Muscle of back (tissue), 13 donors: ENCODE measurements around the gene TRIM49. TPM values are rescaled to one million over a fixed set of nuclear protein-coding genes. Genes with fewer than 3 reads are reported as not detected.
"Not testable (repeated sequence)": the region's sequence is repeated elsewhere in the genome, so short reads cannot be mapped to it uniquely, and the experiment has no call there.

Experiments used
- DNase-seq, 3 donors: peaks; one replicate each; pipeline versions ENCODE4 v3.0.0 to v3.0.0-alpha.2; 2013
- long read RNA-seq, 9 donors: transcript quantifications; one replicate each; lab custom pipeline, GENCODE V29; 2026
- polyA plus RNA-seq, 10 donors: library from polyadenylated mRNA; unstranded; fragments of 120-200 nt; gene quantifications; one replicate each; pipeline ENCODE4 v1.2.1, GENCODE V29; 2013; ENCODE audit not compliant: insufficient read length in 10 of 10

TRIM49 gene, protein sequence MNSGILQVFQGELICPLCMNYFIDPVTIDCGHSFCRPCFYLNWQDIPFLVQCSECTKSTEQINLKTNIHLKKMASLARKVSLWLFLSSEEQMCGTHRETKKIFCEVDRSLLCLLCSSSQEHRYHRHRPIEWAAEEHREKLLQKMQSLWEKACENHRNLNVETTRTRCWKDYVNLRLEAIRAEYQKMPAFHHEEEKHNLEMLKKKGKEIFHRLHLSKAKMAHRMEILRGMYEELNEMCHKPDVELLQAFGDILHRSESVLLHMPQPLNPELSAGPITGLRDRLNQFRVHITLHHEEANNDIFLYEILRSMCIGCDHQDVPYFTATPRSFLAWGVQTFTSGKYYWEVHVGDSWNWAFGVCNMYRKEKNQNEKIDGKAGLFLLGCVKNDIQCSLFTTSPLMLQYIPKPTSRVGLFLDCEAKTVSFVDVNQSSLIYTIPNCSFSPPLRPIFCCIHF
- not detected for polyA plus RNA-seq
- long read RNA-seq, donor 1 = 0 reads
- long read RNA-seq, donor 2 = 0 reads
- long read RNA-seq, donor 3 = 0 reads
- long read RNA-seq, donor 4 = 0 reads
- long read RNA-seq, donor 5 = 0 reads
- long read RNA-seq, donor 6 = 0 reads
- long read RNA-seq, donor 7 = 0 reads
- long read RNA-seq, donor 8 = 0 reads
- long read RNA-seq, donor 9 = 0 reads

DNA sequence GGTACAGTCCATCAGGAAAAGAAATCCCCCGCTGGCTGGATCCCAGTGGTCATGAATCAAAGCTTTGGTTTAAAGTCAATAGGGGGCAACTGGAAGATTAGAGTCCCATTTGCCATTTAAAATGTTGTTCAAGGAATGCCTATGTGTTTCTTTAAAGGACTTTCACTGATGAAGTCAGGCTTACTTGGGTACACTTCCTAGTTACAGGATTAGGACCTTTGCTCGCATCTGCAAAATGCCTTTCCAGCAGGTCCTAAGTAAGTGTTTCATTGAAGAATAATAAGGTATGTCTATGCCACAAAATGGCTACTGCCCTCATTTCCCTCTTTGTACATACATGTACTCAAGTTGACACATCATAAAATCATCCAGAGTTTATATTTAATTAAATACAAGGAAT, at the start of gene TRIM49:
Gene TRIM49, minus strand, starts transcription at position 101 of the 400 bp plus-strand sequence. CDS start 4,106 bp downstream, outside the sequence.
- not testable (repeated sequence) for DNase-seq

DNA sequence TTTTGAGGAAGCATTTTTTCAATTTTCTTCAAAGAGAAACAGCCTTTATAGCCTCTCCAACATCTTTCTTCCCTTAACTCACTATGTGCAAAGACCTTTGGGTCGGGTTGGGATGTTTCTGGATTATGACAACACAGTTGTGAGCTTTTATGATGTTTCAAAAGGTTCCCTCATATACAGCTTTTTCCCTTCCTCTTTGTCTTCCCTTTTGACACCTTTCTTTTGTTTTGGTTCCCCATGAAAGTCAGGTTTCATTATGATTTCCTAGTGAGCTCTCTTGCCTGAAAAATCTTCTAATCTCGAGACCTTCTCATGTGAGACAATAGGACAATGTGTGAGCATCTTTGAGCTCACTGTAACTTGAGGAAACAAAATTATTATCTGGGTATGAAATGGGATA, 18.3 kb upstream of the TRIM49 start:
- DNase-seq = not testable (repeated sequence)

DNA sequence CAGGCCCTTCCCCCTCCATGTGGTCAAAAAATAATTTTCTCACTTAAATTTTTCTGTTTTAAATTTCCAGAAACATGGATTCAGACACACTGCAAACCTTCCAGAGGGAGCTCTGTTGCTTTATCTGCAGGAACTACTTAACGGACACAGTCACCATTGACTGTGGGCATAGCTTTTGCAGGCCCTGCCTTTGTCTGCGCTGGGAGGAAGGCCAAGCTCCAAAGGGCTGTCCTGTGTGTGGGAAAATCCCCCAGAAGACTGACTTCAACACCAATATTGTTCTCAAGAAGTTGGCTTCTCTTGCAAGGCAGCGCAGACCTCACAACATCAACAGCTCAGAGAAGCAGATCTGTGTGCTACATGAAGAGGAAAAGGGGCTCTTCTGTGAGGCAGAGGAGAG, 11.6 kb upstream of the TRIM49 start:
- not testable (repeated sequence) for DNase-seq

DNA sequence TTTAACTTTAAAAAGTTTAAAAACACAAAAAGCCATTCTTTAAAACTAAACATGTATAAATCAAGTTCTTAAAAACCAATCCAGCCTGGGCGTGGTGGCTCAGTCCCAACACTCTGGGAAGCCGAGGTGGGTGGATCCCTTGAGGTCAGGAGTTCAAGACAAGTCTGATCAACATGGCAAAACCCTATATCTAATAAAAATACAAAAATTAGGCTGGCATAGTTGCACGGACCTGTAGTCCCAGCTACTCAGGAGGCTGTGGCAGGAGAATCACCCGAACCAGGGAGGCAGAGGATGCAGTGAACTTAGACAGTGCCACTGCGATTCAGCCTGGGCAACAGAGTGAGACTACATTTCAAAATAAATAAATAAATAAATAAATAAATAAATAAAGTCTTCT, 5.2 kb upstream of the TRIM49 start:
- DNase-seq = not testable (repeated sequence)

DNA sequence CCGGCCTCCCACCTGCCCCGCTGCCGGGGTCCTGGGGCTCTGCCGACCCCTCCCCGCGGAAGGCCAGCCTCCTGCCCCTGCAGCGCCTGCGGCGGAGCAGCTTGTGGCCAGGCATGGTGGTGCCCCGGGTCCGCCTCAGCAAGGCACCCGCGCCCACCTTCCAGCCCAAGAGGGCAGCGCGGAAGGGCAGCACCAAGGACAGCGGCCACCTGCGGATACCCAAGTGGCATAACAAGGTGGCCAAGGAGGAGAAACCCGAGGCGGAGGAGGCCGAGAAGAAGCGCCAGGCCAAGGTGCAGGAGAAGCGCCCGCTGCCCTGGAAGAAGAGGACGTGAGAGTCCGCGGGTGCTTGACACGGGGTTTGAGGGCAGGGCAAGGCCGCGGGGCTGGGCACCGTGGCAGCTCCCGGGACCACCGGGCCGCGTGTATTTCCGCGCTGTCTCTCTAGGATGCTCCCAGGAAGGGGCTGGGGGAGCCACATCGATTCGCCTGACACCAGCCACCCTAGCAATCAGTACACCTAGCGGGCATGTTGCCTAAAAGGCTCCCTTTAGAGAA, 20.8 kb downstream of the TRIM49 start:
- DNase-seq = not testable (repeated sequence)

DNA sequence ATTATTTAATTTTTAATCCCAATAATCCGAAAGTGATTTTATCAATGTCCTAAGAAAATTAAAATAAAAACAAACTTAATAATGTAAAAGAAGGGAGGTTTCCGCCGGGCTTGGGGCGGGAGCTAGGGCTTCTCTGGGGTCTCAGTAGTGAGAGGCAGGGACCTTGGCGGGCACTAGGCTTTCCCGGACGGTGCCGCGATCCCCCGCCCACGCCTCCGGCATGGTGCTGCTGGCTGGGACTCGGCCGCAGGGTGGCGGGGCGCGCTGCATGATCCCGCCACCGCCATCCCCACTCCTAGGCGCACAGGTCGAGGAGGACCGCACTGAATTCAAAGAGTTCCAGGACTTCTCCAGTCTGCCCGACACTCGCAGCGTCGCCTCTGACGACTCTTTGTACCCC, 22.6 kb downstream of the TRIM49 start:
- DNase-seq = not testable (repeated sequence)

DNA sequence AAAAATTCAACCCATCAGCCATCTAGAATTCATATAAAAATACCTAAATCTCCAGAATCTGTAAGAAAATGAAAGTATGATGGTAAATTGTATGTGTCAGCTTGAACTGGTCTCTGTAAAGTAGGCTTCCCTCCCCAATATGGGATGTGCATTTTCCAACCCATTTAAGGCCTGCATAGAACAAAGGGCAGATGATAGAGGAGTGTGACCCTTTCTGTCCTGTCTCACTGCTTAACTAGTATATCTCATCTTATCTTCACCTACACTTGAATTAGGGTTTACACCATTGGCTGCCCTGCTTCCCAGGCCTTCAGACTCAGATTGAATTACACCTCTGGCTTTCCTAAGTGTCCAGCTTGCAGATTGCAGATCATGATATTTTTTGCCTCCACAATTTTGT, 57.6 kb downstream of the TRIM49 start:
- DNase-seq = not testable (repeated sequence)

Other genes starting within 250 kb of the TRIM49 start
- gene TRIM77, start 98.3 kb downstream of the TRIM49 start, polyA plus RNA-seq = not detected
- not detected for gene TRIM64B, start 69.9 kb upstream of the TRIM49 start, polyA plus RNA-seq
- gene TRIM49D1, start 113.7 kb upstream of the TRIM49 start, polyA plus RNA-seq = not detected
- gene TRIM49D2, start 115.5 kb upstream of the TRIM49 start, polyA plus RNA-seq = not detected
- not detected for gene TRIM64, start 157.5 kb upstream of the TRIM49 start, polyA plus RNA-seq
- gene TRIM49C, start 222.5 kb upstream of the TRIM49 start, polyA plus RNA-seq = not detected